K562 (cell line): ENCODE results near the gene PNMT. TPM values are rescaled to one million over a fixed set of nuclear protein-coding genes. Genes with fewer than 3 reads are reported as not detected.

Experiments used
- ATAC-seq: fragments of 200-7000 bp; cut with Tn5 transposase; 3 replicates; pipeline ENCODE4 v1.9.1; 2020; ENCODE audit warnings: moderate library complexity
- BruUV-seq: library from RNA; stranded (reverse); fragments of 400-500 nt; replicated peaks from 2 replicates; lab custom pipeline; 2021; lab: Mats Ljungman, UMichigan
- CTCF ChIA-PET: fragments of 300-600 bp; formaldehyde crosslinking; extraction: SDS; loops from one replicate; lab custom pipeline; 2021; ENCODE audit warnings: low intra/inter-chr PET ratio; lab: Yijun Ruan, JAX
- POLR2A ChIA-PET: fragments of 300-600, 350-650 bp; sonication (Branson Sonifier 250); formaldehyde crosslinking; extraction: SDS; loops from one replicate; lab custom pipeline; 2021; ENCODE audit warnings: antibody characterized with exemption, inconsistent platforms; lab: Yijun Ruan, JAX
- DNase-seq, 4 experiments: peaks; one replicate each; pipeline versions ENCODE4 v3.0.0 to v3.0.0-alpha.2; 2011 to 2018; ENCODE audit warnings: low spot score in 3 of 4, mixed read lengths in 3 of 4; ENCODE audit errors: extremely low read depth in 1 of 4
- FAIRE-seq: peaks from 2 replicates; lab custom pipeline; 2011; peaks lifted over from hg19 to GRCh38; lab: Jason Lieb, UNC
- H2AFZ ChIP-seq: 2 replicates; pipeline ENCODE4 v1.6.0; 2011; ENCODE audit warnings: low read depth, low read length, control low read depth, inconsistent platforms
- H3K27ac ChIP-seq: fragments of 200-600 bp; 3 replicates; pipeline ENCODE4 v1.8.0; 2011; ENCODE audit warnings: low read depth, mild to moderate bottlenecking, control low read depth, inconsistent platforms, low read length, moderate library complexity, mixed read lengths; ENCODE audit errors: extremely low read depth
- H3K27me3 ChIP-seq, 2 experiments: fragments of 300-600 bp in 1 of 2; 2 replicates in 1 of 2; 3 replicates in 1 of 2; pipeline versions ENCODE4 v1.6.0 to v1.8.0; 2011; ENCODE audit warnings: inconsistent platforms in 2 of 2, low read length in 2 of 2, mild to moderate bottlenecking in 1 of 2, mixed read lengths in 1 of 2, moderate library complexity in 1 of 2; ENCODE audit not compliant: control insufficient read depth in 2 of 2, insufficient read depth in 2 of 2
- H3K36me3 ChIP-seq: fragments of 300-600 bp; 3 replicates; pipeline ENCODE4 v1.8.0; 2011; ENCODE audit warnings: mild to moderate bottlenecking, low read length, inconsistent platforms; ENCODE audit not compliant: control insufficient read depth, insufficient read depth
- H3K4me1 ChIP-seq, 2 experiments: fragments of 200-600 bp in 1 of 2; replicated peaks in 1 of 2; 2 replicates in 1 of 2; 3 replicates in 1 of 2; pipeline versions ENCODE4 v1.5.1 to v1.8.0; 2011; ENCODE audit warnings: inconsistent platforms in 2 of 2, low read length in 2 of 2, mild to moderate bottlenecking in 1 of 2, mixed read lengths in 1 of 2, moderate library complexity in 1 of 2; ENCODE audit not compliant: control insufficient read depth in 2 of 2, insufficient read depth in 2 of 2
- H3K4me2 ChIP-seq: 2 replicates; pipeline ENCODE4 v1.6.1; 2011; ENCODE audit warnings: low read length, control low read depth, inconsistent platforms, mixed read lengths; ENCODE audit not compliant: insufficient read depth
- H3K4me3 ChIP-seq: fragments of 200-600 bp; sonication (generic), shearing (Covaris generic); 2 replicates; pipeline ENCODE4 v1.5.1; 2016; ENCODE audit warnings: control low read depth, inconsistent platforms
- H3K79me2 ChIP-seq: fragments of 200-600 bp; 3 replicates; pipeline ENCODE4 v1.8.0; 2011; ENCODE audit warnings: low read length, inconsistent platforms; ENCODE audit not compliant: control insufficient read depth, insufficient read depth
- H3K9ac ChIP-seq, 2 experiments: 2 replicates each; pipeline versions ENCODE4 v1.6.0 to v1.6.1; 2011; ENCODE audit warnings: low read depth in 2 of 2, low read length in 2 of 2, control low read depth in 1 of 2, inconsistent platforms in 1 of 2, mild to moderate bottlenecking in 1 of 2, mixed read lengths in 1 of 2; ENCODE audit not compliant: insufficient read depth in 1 of 2
- H3K9me1 ChIP-seq: one replicate; pipeline ENCODE4 v1.6.0; 2011; ENCODE audit warnings: inconsistent platforms, mild to moderate bottlenecking, low read length, moderate library complexity; ENCODE audit not compliant: control insufficient read depth, insufficient read depth
- H3K9me3 ChIP-seq: replicated peaks from 2 replicates; pipeline ENCODE4 v1.5.1; 2011; ENCODE audit warnings: low read depth, low read length, inconsistent platforms; ENCODE audit not compliant: control insufficient read depth, insufficient read depth
- H4K20me1 ChIP-seq: replicated peaks from 2 replicates; pipeline ENCODE4 v1.6.1; 2011; ENCODE audit warnings: low read length, inconsistent platforms, mixed read lengths; ENCODE audit not compliant: control insufficient read depth, insufficient read depth
- ATF3 ChIP-seq, 2 experiments: fragments of 450-650 bp in 1 of 2; sonication (generic) in 1 of 2; formaldehyde crosslinking in 1 of 2; IDR thresholded peaks in 1 of 2; conservative IDR thresholded peaks in 1 of 2; 2 replicates each; pipeline versions ENCODE4 v1.6.1 to v1.8.1; 2016 to 2023; ENCODE audit warnings: mild to moderate bottlenecking in 2 of 2, moderate library complexity in 2 of 2, inconsistent platforms in 1 of 2, missing genetic modification reagents in 1 of 2
- FOSL1 ChIP-seq: fragments of 200-800 bp; sonication (Bioruptor generic); conservative IDR thresholded peaks from 2 replicates; pipeline ENCODE4 v1.6.1; 2016; ENCODE audit warnings: missing genetic modification characterization, missing compliant biosample characterization
- JUND ChIP-seq, 2 experiments: IDR thresholded peaks; 2 replicates in 1 of 2; 3 replicates in 1 of 2; pipeline ENCODE4 v1.6.1; 2011; ENCODE audit warnings: borderline replicate concordance in 2 of 2, low read depth in 2 of 2, low read length in 2 of 2, improper control_type of control experiment in 1 of 2, missing biosample characterization in 1 of 2, missing genetic modification characterization in 1 of 2, missing genetic modification reagents in 1 of 2
- TSC22D4 ChIP-seq: fragments of 450-650 bp; IDR thresholded peaks from 2 replicates; pipeline ENCODE4 v1.6.1; 2016; ENCODE audit warnings: missing genetic modification characterization, missing biosample characterization, control low read depth
- WGBS: fragments of 100-300 bp; shearing (Covaris generic); methylation state at CpG from one replicate; pipeline ENCODE4 v1.1.6; 2016; ENCODE audit warnings: low coverage, mixed read lengths; ENCODE audit not compliant: insufficient coverage; ENCODE audit errors: missing lambda C conversion rate; 5-methylcytosine and 5-hydroxymethylcytosine counted together
- in situ Hi-C: fragments of 300-500 bp; cut with MboI; formaldehyde crosslinking; loops from 4 replicates; pipeline ENCODE4 v1.15.0; 2018; ENCODE audit warnings: inconsistent platforms, mixed read lengths
- intact Hi-C: fragments of 100-400 bp; cut with micrococcal nuclease; formaldehyde crosslinking; loops from 2 replicates; pipeline ENCODE4 v1.14.2; 2022
- polyA plus RNA-seq, 8 experiments: library from polyadenylated mRNA; depleted of rRNA in 4 of 8; stranded (reverse) in 5 of 8; unstranded in 3 of 8; fragments of >200 nt; fragmentation: Nextera tagmentation in 2 of 8; fragmentation: Illumina TruSeq in 1 of 8; extraction: Ambion mirVana in 2 of 8; extraction: Trizol in 1 of 8; gene quantifications; 2 replicates each; pipeline versions ENCODE4 v1.2.1 to v1.2.3, GENCODE V29; 2011 to 2014; ENCODE audit warnings: inconsistent platforms in 1 of 8, missing spikeins in 1 of 8
- total RNA-seq, 7 experiments: library from RNA; depleted of rRNA in 6 of 7; stranded (reverse); fragments of >200 nt in 6 of 7; fragmentation: Illumina TruSeq in 2 of 7; extraction: Trizol in 2 of 7; gene quantifications; 2 replicates each; pipeline versions ENCODE4 v1.2.1 to v1.2.3, GENCODE V29; 2011 to 2021; ENCODE audit warnings: low replicate concordance in 1 of 7

Gene PNMT
- total and polyA plus RNA-seq, 9 of the 15 experiments (the other 6 are each of a cell fraction or from before 2014, with no cell fraction given) = 0.55 to 18.1 (median 5.8) TPM

- in situ Hi-C loops = no loop called here
- FAIRE-seq (no peak), ATAC-seq (no peak), DNase-seq (no peak)
- Histone ChIP-seq H2AFZ (no peak overlapping the region), H3K9me1 (no peaks in the 10 kb centered on the region), H3K4me3 (no peak overlapping the region), H3K9ac (peak overlapping the region in 1 of 2 experiments; percentile 3; a peak in 1 of 4 replicates), H3K9me3 (no peaks in the 10 kb centered on the region), H3K27me3 (no peaks in the 10 kb centered on the region), H4K20me1 (peaks cover 29% of the 10 kb centered on the region), H3K27ac (no peak overlapping the region), H3K79me2 (peaks cover 83% of the 10 kb centered on the region), H3K4me2 (no peak overlapping the region), H3K4me1 (peaks cover 61 to 67% of the 10 kb centered on the region in 2 experiments), H3K36me3 (peaks cover 11% of the 10 kb centered on the region; the same call in 2 of the 3 replicates)
- BruUV-seq = no TSS peak
- intact Hi-C loops = no loop called here
- peak; percentile 62 for TF ChIP-seq ATF3 (IDR thresholded peaks at IDR 0.05)
- no peak for TF ChIP-seq ATF3 (CRISPR knock-in tag; conservative IDR thresholded peaks at IDR 0.05)
- TF ChIP-seq TSC22D4 (tag) = no peak
- TF ChIP-seq FOSL1 (tag) = 0 out of 2 replicates have a peak, but pooled peaks have one; percentile 31
- TF ChIP-seq JUND (IDR thresholded peaks at IDR 0.05; ENCODE audit: borderline replicate concordance, low read depth, low read length) = peak; percentile 55; the same call in 1 of the 2 replicates
- TF ChIP-seq JUND (tag; IDR thresholded peaks at IDR 0.05; ENCODE audit: borderline replicate concordance, low read depth, low read length) = 0 out of 3 replicates have a peak, but pooled peaks have one; percentile 27
- 63% methylated on average over 3 of the region's 4 CpGs for WGBS
- ChIA-PET POLR2A (interaction anchor here (0.6 kb wide), 1 partner anchor 19 kb away, joined by 4 read pairs; no protein-coding TSS in a partner anchor), CTCF (no interaction called here)
Measured at GRCh38 chr17:39643271-39643670, 25.0 kb upstream of the PNMT start.
